Endodermal cell (in vitro differentiated cells): Measurements from ENCODE around the gene SLC24A3. TPM values are rescaled to one million over a fixed set of nuclear protein-coding genes. Genes with fewer than 3 reads are reported as not detected.

Experiments
- DNase-seq: peaks from one replicate; pipeline ENCODE4 v3.0.0-alpha.2; 2017
- H3K27ac ChIP-seq: 2 replicates; pipeline ENCODE4 v1.5.1; 2013; ENCODE audit warnings: mild to moderate bottlenecking, low read depth, low read length, moderate library complexity
- H3K27me3 ChIP-seq: 2 replicates; pipeline ENCODE4 v1.6.1; 2013; ENCODE audit warnings: mild to moderate bottlenecking, low read length, moderate library complexity; ENCODE audit not compliant: insufficient read depth, control insufficient read depth, poor library complexity, severe bottlenecking
- H3K36me3 ChIP-seq: 2 replicates; pipeline ENCODE4 v1.7.0; 2013; ENCODE audit warnings: mild to moderate bottlenecking, low read length, moderate library complexity; ENCODE audit not compliant: control insufficient read depth, insufficient read depth
- H3K4me1 ChIP-seq: one replicate; pipeline ENCODE4 v1.7.0; 2013; ENCODE audit warnings: low read length; ENCODE audit not compliant: control insufficient read depth, insufficient read depth
- H3K4me3 ChIP-seq: 2 replicates; pipeline ENCODE4 v1.5.1; 2013; ENCODE audit warnings: mild to moderate bottlenecking, low read length, moderate library complexity
- H3K9ac ChIP-seq: 2 replicates; pipeline ENCODE4 v1.6.1; 2013; ENCODE audit warnings: mild to moderate bottlenecking, low read length, moderate library complexity; ENCODE audit not compliant: poor library complexity, severe bottlenecking; ENCODE audit errors: extremely low read depth
- H3K9me3 ChIP-seq: 2 replicates; pipeline ENCODE4 v1.6.1; 2013; ENCODE audit warnings: mild to moderate bottlenecking, low read length, moderate library complexity; ENCODE audit not compliant: control insufficient read depth
- H3K27ac Mint-ChIP-seq: 2 replicates; pipeline ENCODE4 v1.8.0; 2020; ENCODE audit warnings: mixed read lengths
- H3K27me3 Mint-ChIP-seq: 2 replicates; pipeline ENCODE4 v1.8.0; 2021; ENCODE audit warnings: mild to moderate bottlenecking, mixed read lengths; ENCODE audit not compliant: insufficient read depth
- H3K36me3 Mint-ChIP-seq: 2 replicates; pipeline ENCODE4 v1.8.0; 2020; ENCODE audit warnings: low read depth, mixed read lengths
- H3K4me1 Mint-ChIP-seq: 2 replicates; pipeline ENCODE4 v1.8.0; 2020; ENCODE audit warnings: mixed read lengths
- H3K4me3 Mint-ChIP-seq: 2 replicates; pipeline ENCODE4 v1.8.0; 2020; ENCODE audit warnings: mild to moderate bottlenecking, moderate library complexity, mixed read lengths
- H3K9me3 Mint-ChIP-seq: 2 replicates; pipeline ENCODE4 v1.8.0; 2020; ENCODE audit warnings: mild to moderate bottlenecking, mixed read lengths
- WGBS, 2 experiments: methylation state at CpG; one replicate each; pipeline versions ENCODE4 v1.1.5 to v1.1.7; 2013; ENCODE audit warnings: missing lambda C conversion rate in 2 of 2, mixed read lengths in 1 of 2; ENCODE audit not compliant: insufficient coverage in 1 of 2, insufficient read length in 1 of 2; 5-methylcytosine and 5-hydroxymethylcytosine counted together
- total RNA-seq, 2 donors: library from RNA; stranded (reverse); fragmentation: NEBNext Ultra II Directional in 1 of 2; extraction: Animal tissue kit (Norgen Biotek cat#: 25700) in 1 of 2; gene quantifications; 2 replicates in 1 of 2; 3 replicates in 1 of 2; pipeline ENCODE4 v1.2.1, GENCODE V29; 2021
- TF ChIP-seq, protein P1 (sequence below): fragments of 200-600 bp; sonication (generic); conservative IDR thresholded peaks from 2 replicates; pipeline ENCODE4 v1.5.0; 2021; ENCODE audit warnings: antibody characterized with exemption, mild to moderate bottlenecking

SLC24A3 gene
- total RNA-seq, 2 donors from 2014 or later, result 1.5 to 1.8 TPM

- H3K27ac ChIP-seq, result no peak overlapping the region
- H3K4me3 ChIP-seq, result no peak overlapping the region
- H3K4me1 ChIP-seq, result no peaks in the 10 kb centered on the region
- Mint-ChIP-seq H3K27me3 (peaks cover 2% of the 10 kb centered on the region), H3K4me3 (no peak overlapping the region), H3K9me3 (no peaks in the 10 kb centered on the region), H3K27ac (no peak overlapping the region), H3K36me3 (no peaks in the 10 kb centered on the region), H3K4me1 (no peaks in the 10 kb centered on the region)
- no peak overlapping the region for H3K9ac ChIP-seq
- no peak for DNase-seq
- TF ChIP-seq, protein P1, sequence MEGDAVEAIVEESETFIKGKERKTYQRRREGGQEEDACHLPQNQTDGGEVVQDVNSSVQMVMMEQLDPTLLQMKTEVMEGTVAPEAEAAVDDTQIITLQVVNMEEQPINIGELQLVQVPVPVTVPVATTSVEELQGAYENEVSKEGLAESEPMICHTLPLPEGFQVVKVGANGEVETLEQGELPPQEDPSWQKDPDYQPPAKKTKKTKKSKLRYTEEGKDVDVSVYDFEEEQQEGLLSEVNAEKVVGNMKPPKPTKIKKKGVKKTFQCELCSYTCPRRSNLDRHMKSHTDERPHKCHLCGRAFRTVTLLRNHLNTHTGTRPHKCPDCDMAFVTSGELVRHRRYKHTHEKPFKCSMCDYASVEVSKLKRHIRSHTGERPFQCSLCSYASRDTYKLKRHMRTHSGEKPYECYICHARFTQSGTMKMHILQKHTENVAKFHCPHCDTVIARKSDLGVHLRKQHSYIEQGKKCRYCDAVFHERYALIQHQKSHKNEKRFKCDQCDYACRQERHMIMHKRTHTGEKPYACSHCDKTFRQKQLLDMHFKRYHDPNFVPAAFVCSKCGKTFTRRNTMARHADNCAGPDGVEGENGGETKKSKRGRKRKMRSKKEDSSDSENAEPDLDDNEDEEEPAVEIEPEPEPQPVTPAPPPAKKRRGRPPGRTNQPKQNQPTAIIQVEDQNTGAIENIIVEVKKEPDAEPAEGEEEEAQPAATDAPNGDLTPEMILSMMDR, result no peak
- WGBS, 2 experiments, result 93% methylated on average over 6 of the region's 6 CpGs; no CpG with 5 or more reads in 1 of the 2 experiments
- no peaks in the 10 kb centered on the region for H3K9me3 ChIP-seq
- H3K36me3 ChIP-seq, result no peaks in the 10 kb centered on the region
- no peaks in the 10 kb centered on the region for H3K27me3 ChIP-seq
These were observed 163.0 kb downstream of the SLC24A3 start for GRCh38 chr20:19375395-19375794.

GRCh38 chr20:19375801-19376200 is 163.4 kb downstream of the SLC24A3 start:
- H3K36me3 ChIP-seq, result no peaks in the 10 kb centered on the region
- Mint-ChIP-seq H3K36me3 (no peaks in the 10 kb centered on the region), H3K4me1 (no peaks in the 10 kb centered on the region), H3K4me3 (no peak overlapping the region), H3K9me3 (no peaks in the 10 kb centered on the region), H3K27me3 (peaks cover 2% of the 10 kb centered on the region), H3K27ac (no peak overlapping the region)
- no peak overlapping the region for H3K4me3 ChIP-seq
- TF ChIP-seq, protein P1, result no peak
- no peak overlapping the region for H3K9ac ChIP-seq
- H3K9me3 ChIP-seq, result no peaks in the 10 kb centered on the region
- WGBS, 2 experiments, result 100% methylated on average over 2 of the region's 2 CpGs; no CpG with 5 or more reads in 1 of the 2 experiments
- no peaks in the 10 kb centered on the region for H3K27me3 ChIP-seq
- no peak overlapping the region for H3K27ac ChIP-seq
- H3K4me1 ChIP-seq, result no peaks in the 10 kb centered on the region
- DNase-seq, result no peak

DNA sequence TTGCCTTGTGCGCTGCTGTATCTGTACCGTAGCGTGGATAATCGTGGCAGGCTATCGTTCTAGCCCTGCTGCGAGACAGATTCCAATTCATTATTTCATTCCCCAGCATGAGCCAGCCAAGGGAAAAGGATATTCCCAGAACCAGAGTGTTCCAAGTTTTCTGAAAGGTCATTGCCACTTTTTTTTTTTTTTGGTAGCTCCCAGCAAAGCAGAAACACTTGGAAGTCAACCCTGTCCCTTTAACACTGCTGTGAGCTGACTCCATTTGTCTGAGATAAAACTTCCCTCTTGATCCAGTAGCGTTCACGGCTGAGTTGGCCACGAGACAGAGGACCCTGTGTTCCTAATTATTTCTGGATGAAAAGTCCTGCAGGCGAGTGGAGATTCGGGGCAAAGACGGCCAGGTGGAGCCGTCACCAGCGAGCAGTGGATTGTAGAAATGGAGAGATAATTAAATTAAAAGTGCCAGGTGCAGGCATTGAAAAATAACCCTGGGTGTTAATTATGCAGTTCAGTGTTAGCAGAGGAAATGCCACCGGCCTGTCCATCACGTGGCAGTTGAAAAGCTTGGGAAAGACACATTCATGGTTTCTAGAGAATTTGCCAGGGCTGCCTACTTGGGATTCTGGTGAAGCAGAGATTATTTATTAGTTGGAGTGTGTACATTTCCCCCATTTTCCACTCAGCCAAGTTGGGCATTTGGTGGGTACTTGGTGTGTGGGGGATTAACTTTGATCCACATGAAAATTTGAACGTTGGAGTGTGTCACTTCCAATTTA is 164.2 kb downstream of the SLC24A3 start:
- no peaks in the 10 kb centered on the region for H3K27me3 ChIP-seq
- no peak overlapping the region for H3K27ac Mint-ChIP-seq
- no peak overlapping the region for H3K4me3 Mint-ChIP-seq
- DNase-seq, result no peak
- 93 to 95% methylated on average over 17 of the region's 17 CpGs for WGBS, 2 experiments
- no peaks in the 10 kb centered on the region for H3K9me3 Mint-ChIP-seq
- H3K27me3 Mint-ChIP-seq, result peaks cover 2% of the 10 kb centered on the region
- TF ChIP-seq, protein P1, result no peak
- no peak overlapping the region for H3K27ac ChIP-seq
- H3K4me3 ChIP-seq, result no peak overlapping the region
- no peaks in the 10 kb centered on the region for H3K36me3 ChIP-seq
- H3K9me3 ChIP-seq, result no peaks in the 10 kb centered on the region
- no peaks in the 10 kb centered on the region for H3K36me3 Mint-ChIP-seq
- no peak overlapping the region for H3K9ac ChIP-seq
- H3K4me1 ChIP-seq, result no peaks in the 10 kb centered on the region
- H3K4me1 Mint-ChIP-seq, result no peaks in the 10 kb centered on the region
